ENCODE data around the gene SLC35C1.

The SLC35C1 gene

DNA sequence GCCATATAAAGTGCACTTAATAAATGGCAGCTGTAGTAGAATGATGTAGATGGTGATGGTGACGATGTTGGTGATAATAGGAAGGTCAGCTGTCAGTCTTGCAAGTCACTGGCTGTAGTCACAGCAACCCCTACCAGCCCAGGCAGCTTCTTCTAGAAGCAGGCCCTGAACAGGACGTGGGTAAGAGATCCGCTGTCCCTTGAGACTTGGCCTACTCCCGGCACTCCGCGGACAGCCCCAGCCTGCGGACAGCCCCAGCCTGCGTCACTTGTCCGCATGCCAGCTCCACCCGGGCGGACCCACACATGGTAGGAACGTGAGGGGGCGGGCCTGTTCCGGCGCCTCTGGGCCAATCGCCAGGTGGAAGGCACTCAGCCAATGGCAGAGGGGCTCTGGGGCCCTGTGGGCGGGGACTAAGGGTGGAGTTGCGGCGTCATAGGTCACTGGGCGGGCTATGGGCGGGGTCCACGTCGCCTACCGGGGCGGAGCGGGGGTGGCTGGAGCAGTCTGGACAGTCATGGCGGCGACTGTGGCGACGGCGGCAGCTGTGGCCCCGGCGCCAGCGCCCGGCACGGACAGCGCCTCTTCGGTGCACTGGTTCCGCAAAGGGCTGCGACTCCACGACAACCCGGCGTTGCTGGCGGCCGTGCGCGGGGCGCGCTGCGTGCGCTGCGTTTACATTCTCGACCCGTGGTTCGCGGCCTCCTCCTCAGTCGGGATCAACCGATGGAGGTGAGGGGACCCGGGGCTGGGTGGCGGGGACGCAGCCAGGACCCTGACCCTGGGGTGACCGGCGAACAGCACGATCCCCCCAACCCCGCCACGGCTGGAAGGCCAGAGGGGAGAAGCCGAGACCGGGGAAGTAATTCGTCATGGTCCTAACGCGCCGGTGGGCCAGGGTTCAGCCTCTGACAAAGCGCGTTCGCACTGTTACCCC, 42.3 kb downstream of the SLC35C1 start, which contains the start of gene CRY2:
TSS of gene CRY2 (plus strand) at position 502 of the 937 bp plus-strand sequence. CDS start at position 518, 16 bp downstream.
- DNase-seq (ENCODE audit: low read depth), result peak; percentile 99

DNA sequence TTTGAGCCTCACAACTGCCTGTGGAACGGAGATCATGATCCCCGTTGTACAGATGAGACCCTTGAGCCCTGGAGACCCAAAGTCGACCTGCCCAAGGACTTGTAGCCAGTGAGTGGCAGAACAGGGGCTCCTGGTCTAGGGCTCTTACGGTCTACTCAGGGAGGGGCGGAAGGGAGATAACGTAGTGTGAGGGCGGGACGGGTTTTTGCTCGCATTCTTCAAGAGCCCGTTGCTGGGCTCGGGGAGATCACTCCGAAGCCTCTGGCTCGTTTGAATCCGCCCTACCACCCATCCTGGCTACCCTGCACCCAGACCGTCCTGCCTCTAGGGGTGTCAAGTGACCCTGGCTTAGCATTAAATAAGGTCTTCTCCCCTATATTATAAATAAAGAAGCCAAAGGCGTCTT, 43.0 kb downstream of the SLC35C1 start:
- DNase-seq (ENCODE audit: low read depth), result no peak

DNA sequence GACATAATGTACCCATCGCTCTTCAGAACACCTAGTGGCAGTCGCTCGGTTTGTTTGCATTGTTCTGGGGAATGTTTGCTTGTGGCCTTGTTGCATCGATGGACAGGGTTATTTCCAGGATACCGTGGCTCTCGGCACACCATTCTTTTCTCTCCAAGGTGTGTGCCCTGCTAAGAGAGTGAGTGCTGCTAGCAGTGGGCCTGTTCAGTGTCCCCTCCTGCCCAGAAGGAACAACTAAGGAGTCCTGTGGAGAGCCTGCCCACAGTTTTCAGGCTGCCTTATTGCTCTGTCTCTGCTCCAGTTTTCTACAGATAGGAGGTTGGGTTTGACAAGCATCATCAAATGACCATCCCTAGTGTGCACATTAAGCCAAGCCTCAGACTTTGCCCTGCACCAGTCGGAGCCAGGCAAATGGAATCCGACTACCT, 43.7 kb downstream of the SLC35C1 start:
- DNase-seq (ENCODE audit: low read depth), result no peak

DNA sequence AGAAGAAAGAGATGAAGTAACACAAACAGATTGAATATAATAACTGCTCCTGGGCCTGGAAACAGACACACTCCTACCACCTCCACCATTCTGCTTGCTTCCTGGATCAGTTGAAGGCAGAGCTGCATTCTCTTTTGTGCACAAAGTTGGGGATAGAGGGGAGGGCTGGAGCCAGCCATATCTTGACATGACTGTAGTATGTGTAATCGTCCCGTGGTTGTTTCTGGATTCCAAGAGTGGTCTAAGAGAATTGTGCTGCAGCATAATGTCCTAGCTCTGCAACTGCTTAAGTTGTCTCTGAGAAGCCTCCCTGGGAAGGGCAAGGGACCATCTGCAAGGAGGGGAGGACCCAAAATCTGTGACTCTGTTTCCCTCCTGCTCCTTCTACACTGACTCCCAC, 45.5 kb downstream of the SLC35C1 start:
- no peak for DNase-seq (ENCODE audit: low read depth)

DNA sequence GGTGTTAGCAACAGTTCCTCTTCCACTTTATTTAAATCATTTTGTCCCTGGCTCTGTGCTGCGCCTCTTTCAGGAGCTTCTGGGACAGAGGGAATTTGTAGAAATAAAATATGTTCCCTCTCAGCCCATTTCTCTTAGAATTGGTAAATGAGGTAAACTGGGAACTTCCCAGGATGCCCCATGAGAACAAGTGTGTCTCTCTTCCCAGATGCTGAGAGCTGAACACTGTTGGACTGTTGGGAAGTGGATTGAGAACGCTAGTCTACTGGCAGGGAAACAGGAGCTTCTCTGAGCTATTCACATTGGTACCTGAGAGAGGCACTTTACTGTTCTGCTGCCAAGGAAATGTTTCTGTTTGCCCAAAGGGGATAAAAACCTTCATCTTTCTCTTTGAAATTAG, 46.3 kb downstream of the SLC35C1 start:
- DNase-seq (ENCODE audit: low read depth), result no peak

DNA sequence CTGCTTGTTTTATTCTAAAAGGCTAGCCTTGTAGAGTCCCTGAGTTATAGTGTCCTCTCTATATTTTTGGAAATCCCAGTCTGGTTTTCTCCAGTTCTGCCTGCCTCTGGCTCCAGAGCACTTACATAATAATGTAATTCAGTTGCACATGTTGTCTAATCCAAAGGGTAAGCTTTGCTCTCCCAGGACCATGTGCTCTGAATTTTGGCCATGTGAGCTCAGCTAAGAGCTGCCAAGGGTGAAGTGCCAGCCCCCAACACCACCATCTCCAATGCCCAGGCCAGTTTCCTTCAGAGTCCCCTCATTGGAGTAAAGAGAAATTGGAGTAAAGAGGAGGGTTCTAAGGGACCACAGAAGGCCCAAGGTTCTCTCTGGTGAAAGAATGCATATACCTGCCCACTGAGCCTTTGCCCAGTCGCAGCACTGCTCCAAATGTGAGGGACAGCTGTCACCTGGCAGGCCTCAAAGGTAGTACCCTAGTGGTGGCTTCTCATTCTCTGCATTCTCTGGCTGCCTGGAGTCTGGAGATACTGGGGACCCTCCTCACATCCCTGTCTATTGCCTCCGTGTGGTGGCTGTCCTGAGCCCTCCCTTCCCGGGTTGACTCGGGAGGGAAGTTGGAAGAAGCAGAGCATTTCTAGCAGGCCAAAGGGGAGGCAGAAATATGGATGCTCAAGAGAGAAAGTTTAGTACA, 47.2 kb downstream of the SLC35C1 start:
- no peak for DNase-seq (ENCODE audit: low read depth)

DNA sequence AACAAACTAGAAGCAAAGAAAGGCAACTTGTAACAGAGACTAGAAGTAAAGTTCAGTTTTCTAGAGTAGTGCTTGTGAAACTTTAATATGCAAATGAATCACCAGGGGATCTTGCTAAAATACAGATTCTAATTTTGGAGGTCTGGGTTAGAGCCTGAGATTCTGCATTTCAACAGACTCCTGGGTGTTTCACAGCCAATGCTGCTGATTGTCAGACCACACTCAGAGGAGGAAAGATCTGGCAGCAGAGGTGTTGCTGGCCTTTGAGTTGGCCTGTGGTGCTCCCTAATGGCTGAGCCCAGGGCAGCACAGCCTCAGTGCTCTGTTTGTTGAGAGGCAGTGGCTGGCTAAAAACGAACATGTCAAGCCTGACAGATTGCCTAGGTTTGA, 47.8 kb downstream of the SLC35C1 start:
- DNase-seq (ENCODE audit: low read depth), result no peak

DNA sequence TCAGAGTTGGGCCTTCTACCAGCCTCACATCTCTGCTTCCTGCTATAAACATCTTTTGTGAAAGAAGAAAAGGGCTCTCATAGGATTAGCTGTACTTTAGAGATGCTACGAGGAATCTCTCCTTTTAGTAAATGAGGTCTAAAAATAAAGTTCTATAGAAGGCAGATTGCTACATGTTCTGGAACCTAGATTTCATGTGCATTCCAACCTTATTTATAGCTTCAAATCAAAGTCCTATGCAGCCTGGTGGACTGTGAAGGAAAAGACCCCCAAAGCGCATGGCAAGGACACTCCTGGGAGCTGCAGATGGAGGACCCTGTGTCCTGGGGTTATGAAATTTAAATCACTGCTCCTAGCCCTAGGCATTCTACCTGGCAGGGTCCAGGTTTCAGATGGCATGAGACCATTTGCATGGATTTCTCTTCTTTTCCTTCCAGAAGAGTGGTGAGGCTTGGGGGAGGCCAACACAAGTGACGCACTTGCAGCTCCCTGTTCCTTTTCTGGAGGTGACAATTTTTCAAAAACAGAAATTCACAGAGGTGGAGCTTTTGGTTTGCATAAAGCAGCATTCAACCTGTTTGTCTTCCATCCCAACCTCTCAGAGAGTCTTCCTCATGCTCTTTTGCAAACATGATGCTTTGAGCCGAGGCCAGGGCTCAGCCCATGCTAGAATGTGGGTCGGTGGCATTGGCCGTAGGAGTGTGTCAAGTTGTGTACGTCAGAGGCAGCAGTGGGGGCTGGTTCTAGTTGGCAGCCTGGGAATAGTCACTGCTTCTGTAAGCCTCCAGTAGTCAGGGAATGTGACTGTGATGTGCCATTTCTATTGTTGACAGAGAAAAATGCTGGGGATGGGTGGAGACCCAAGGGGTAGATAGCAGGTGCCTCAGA, 48.6 kb downstream of the SLC35C1 start:
- DNase-seq (ENCODE audit: low read depth), result no peak

DNA sequence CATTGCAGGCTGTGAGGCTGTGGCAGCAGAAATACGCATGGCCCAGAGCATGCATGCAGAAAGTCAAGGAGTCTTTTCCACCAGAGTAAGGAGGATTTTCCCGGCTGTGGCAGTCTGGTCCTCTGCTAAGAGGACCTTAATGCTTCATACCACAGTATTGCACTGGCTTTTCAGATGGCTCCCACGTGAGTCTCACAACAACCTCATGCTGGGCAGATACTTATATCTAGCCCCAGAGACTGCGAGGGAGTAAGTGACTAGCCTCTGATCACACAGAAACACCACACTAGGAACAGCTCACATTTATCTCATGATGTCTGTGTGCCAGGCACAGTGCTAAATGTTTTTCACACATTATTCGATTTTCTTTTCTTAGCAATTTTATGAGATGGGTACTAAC, 50.4 kb downstream of the SLC35C1 start:
- DNase-seq (ENCODE audit: low read depth), result no peak

DNA sequence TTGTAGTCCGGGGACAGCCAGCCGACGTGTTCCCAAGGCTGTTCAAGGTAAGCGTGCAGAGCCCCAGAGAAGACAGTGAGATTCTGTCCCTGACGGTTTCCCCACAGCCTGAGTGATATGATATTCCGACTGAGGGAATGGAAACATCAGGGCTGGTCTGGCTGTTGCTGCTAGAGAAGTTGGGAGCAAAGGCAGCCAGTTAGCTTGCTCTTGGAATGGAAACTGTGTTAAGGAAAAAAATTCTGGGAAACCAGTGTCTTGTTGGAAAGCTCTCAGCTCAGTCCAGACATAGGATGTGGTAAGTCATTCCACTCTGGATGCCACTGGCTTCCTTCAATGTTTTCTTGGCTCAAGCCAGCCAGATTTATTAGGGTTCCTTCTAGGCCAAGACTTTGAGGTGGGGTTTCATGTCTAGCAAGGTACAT, 51.1 kb downstream of the SLC35C1 start:
- no peak for DNase-seq (ENCODE audit: low read depth)

DNA sequence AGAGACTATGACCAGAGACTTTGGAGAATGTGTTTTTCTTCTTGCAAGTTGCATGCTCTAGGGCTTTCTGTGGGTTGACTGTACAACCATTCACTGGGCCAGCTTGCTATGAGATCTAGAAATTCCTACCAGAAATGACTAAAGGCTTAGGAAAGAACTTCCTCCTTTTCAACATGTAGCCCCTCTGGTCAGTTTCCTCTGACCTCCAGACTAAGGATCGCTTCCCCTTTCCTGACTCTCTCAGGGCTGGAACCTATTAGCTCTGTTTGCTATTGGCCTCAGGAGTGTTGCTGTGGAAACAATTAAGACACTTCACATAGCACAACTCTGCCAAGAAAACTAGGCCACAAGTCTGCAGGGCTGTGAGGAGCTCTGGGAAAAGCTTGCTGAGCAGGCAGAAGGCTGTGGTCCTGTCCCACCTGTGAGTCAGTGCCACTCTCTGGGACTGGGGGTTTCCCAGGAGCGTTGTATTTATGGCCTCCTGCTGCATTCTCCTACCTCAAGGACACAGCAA, 53.1 kb downstream of the SLC35C1 start:
- no peak for DNase-seq (ENCODE audit: low read depth)

DNA sequence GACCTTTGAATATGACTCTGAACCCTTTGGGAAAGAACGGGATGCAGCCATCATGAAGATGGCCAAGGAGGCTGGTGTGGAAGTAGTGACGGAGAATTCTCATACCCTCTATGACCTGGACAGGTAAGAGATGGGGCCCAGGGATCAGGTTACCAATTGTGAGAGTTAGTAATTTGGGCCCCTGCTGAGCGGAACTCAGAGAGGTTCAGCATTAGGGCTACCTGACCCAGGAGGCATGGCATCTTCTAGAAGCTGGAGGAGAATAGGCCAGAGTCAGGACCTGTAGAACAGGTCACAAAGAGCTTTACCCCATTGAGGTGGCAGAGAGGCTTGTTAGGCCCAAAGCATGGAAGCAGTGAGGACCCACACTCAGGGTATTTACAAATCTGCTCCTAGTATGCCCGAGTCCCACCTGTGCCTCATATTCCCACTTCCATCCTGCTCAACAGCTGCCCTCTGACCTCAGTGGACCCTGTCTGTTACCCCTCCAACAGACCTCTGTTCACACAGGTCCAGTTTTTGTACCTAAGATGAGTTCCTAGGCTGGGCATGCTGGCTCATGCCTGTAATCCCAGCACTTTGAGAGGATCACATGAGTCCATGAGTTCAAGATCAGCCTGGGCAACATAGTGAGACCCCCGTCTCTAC, 53.9 kb downstream of the SLC35C1 start:
- no peak for DNase-seq (ENCODE audit: low read depth)

DNA sequence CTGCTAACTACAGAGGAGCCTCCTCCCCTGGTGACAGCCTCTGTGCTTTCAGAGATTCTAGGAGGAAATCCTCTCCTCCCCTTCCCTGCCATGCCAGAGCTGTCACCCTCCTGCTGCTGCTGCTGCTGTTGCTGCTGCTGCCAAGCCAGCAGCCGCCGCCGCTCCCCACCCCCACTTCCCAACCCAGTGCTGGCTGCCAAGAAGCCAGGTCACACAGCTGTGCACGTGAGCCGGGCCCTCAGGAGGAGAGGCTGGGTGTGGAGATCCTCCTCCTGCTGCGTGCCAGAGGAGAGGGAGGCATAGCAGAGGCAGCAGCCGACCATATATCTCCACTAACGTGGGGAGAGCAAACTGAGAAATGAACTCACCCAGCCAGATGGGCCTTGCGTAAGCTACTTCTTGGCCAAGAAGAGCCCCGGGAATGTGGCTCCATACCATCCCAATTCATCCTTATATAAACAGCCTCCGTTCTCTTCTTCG, 54.8 kb downstream of the SLC35C1 start:
- no peak for DNase-seq (ENCODE audit: low read depth)

DNA sequence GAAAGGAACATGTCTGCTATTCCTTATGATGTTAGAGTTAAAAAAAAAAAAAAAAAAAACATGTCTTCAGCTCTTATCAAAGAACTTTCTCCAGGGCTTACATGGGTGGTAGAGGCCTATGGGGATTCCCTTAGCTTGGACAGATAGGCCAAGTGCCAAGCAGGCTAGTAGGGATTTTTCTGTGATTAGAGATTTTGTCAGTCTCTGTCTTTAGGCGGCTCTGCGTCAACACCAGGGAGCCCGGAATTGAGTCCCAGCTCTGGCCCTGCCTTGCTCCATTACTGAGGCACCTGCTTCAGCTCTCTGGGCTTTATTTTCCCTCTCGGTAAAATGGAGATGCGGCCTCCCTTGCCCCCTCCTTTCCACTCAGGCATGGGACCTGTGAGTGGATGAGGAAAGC, 55.4 kb downstream of the SLC35C1 start:
- no peak for DNase-seq (ENCODE audit: low read depth)

DNA sequence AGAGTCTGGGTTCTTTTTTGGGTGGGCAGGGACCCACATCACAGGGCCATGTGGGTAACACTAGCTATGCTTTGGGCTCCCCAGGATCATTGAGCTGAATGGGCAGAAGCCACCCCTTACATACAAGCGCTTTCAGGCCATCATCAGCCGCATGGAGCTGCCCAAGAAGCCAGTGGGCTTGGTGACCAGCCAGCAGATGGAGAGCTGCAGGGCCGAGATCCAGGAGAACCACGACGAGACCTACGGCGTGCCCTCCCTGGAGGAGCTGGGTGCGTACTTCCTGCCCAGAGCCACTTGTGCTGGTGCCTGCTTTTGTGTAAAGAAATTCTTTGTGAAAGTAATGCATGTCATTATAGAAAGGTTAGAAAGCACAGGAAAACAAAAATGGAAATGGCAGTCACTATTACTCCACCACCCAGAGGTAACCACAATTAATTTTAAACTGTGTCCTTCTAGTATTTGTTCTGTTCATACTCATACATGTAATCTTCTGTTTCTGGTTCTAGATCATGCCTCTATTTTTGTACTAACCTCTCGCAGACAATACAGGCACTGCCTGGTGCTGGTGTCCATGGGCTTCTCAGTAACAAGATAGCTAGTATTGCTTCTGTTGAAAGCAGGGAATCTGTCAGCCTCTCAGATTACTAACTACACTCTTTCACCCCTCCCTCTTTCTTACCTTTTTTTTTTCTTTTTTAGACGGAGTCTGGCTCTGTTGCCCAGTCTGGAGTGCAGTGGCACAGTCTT, 56.0 kb downstream of the SLC35C1 start:
- no peak for DNase-seq (ENCODE audit: low read depth)

Measured in stimulated activated CD4-positive, alpha-beta T cell treated with anti-CD3 and anti-CD28 coated beads, Interleukin-2, amount 100 ng/mL, for 4 hours (primary cell).